Panc1 (cell line): ENCODE data around the gene CFHR5. TPM values are rescaled to one million over a fixed set of nuclear protein-coding genes. Genes with fewer than 3 reads are reported as not detected.
"Not testable (repeated sequence)": the region's sequence is repeated elsewhere in the genome, so short reads cannot be mapped to it uniquely, and the experiment has no call there.

Experiments used
- ATAC-seq: fragments of 200-7000 bp; cut with Tn5 transposase; 2 replicates; pipeline ENCODE4 v1.9.1; 2020; ENCODE audit warnings: mild to moderate bottlenecking, moderate library complexity
- BruUV-seq: library from RNA; stranded (reverse); fragments of 400-500 nt; replicated peaks from 2 replicates; lab custom pipeline; 2021; lab: Mats Ljungman, UMichigan
- CTCF ChIA-PET: fragments of 300-600 bp; sonication (Branson Sonifier 250); formaldehyde crosslinking; loops from one replicate; lab custom pipeline; 2022; ENCODE audit warnings: antibody characterized with exemption; lab: Charles Lee
- POLR2A ChIA-PET: fragments of 300-600 bp; sonication (Branson Sonifier 250); formaldehyde crosslinking; loops from one replicate; lab custom pipeline; 2022; ENCODE audit warnings: antibody characterized with exemption; lab: Charles Lee
- DNase-seq: peaks from one replicate; pipeline ENCODE4 v3.0.0-alpha.2; 2010; ENCODE audit warnings: low read depth, low spot score
- H3K27ac ChIP-seq: 2 replicates; pipeline ENCODE4 v1.5.1; 2011; ENCODE audit warnings: mild to moderate bottlenecking, low read length, inconsistent platforms
- H3K27me3 ChIP-seq: fragments of 200-500 bp; sonication (Bioruptor generic); 2 replicates; pipeline ENCODE4 v1.6.0; 2014; ENCODE audit warnings: low read length, inconsistent platforms; ENCODE audit not compliant: control insufficient read depth, insufficient read depth
- H3K36me3 ChIP-seq: fragments of 200-500 bp; sonication (Bioruptor generic); 2 replicates; pipeline ENCODE4 v1.5.1; 2014; ENCODE audit warnings: inconsistent platforms, mild to moderate bottlenecking, low read length, moderate library complexity; ENCODE audit not compliant: control insufficient read depth, insufficient read depth
- H3K4me1 ChIP-seq: 2 replicates; pipeline ENCODE4 v1.5.1; 2011; ENCODE audit warnings: inconsistent platforms, mild to moderate bottlenecking, low read length, moderate library complexity; ENCODE audit not compliant: control insufficient read depth, insufficient read depth
- H3K4me3 ChIP-seq, 2 experiments: 2 replicates each; pipeline ENCODE4 v1.5.1; 2011 to 2012; ENCODE audit warnings: low read depth in 2 of 2, low read length in 2 of 2, mild to moderate bottlenecking in 2 of 2, inconsistent platforms in 1 of 2, moderate library complexity in 1 of 2
- H3K9me3 ChIP-seq: fragments of 200-500 bp; sonication (Bioruptor generic); 2 replicates; pipeline ENCODE4 v1.5.1; 2014; ENCODE audit warnings: low read depth, mild to moderate bottlenecking, inconsistent platforms, low read length, moderate library complexity; ENCODE audit not compliant: control insufficient read depth, insufficient read depth
- POLR2AphosphoS5 ChIP-seq: IDR thresholded peaks from 2 replicates; pipeline ENCODE4 v1.6.1; 2012; ENCODE audit warnings: mild to moderate bottlenecking, low read depth, low read length, moderate library complexity
- SIN3A ChIP-seq: IDR thresholded peaks from 2 replicates; pipeline ENCODE4 v1.6.1; 2012; ENCODE audit warnings: low read depth, mild to moderate bottlenecking, low read length, moderate library complexity, borderline replicate concordance; ENCODE audit not compliant: insufficient read depth
- TCF7L2 ChIP-seq: IDR thresholded peaks from 2 replicates; pipeline ENCODE4 v1.6.1; 2011; ENCODE audit warnings: mild to moderate bottlenecking, low read depth, low read length, inconsistent platforms
- in situ Hi-C: cut with HindIII; loops from 2 replicates; pipeline ENCODE4 v1.10.0; 2016; ENCODE audit warnings: low sequenced_read_pairs, low pct_unique_long_range_greater_than_20kb
- intact Hi-C: fragments of 100-400 bp; cut with micrococcal nuclease; formaldehyde crosslinking; loops from one replicate; pipeline ENCODE4 v1.10.0; 2022; ENCODE audit not compliant: unreplicated experiment
- total RNA-seq: library from RNA; stranded (reverse); gene quantifications from one replicate; pipeline ENCODE4 v1.2.1, GENCODE V29; 2021; ENCODE audit not compliant: unreplicated experiment
- TF ChIP-seq, protein P1 (sequence below): fragments of 450-650 bp; IDR thresholded peaks from 2 replicates; pipeline ENCODE4 v1.5.1; 2017; ENCODE audit warnings: mild to moderate bottlenecking
- TF ChIP-seq, protein P2 (sequence below), 2 experiments: IDR thresholded peaks; 2 replicates each; pipeline ENCODE4 v1.6.1; 2011 to 2012; ENCODE audit warnings: low read depth in 2 of 2, control low read depth in 1 of 2, low read length in 1 of 2, mild to moderate bottlenecking in 1 of 2, moderate library complexity in 1 of 2; ENCODE audit not compliant: insufficient read depth in 1 of 2

CFHR5 gene
- total RNA-seq, 1 experiment from 2014 or later, result not detected

GRCh38 chr1:197027359-197027758 is 50.0 kb downstream of the CFHR5 start:
- H3K36me3 ChIP-seq, result no peaks in the 10 kb centered on the region; the same call in 1 of the 2 replicates
- TF ChIP-seq, protein P1, sequence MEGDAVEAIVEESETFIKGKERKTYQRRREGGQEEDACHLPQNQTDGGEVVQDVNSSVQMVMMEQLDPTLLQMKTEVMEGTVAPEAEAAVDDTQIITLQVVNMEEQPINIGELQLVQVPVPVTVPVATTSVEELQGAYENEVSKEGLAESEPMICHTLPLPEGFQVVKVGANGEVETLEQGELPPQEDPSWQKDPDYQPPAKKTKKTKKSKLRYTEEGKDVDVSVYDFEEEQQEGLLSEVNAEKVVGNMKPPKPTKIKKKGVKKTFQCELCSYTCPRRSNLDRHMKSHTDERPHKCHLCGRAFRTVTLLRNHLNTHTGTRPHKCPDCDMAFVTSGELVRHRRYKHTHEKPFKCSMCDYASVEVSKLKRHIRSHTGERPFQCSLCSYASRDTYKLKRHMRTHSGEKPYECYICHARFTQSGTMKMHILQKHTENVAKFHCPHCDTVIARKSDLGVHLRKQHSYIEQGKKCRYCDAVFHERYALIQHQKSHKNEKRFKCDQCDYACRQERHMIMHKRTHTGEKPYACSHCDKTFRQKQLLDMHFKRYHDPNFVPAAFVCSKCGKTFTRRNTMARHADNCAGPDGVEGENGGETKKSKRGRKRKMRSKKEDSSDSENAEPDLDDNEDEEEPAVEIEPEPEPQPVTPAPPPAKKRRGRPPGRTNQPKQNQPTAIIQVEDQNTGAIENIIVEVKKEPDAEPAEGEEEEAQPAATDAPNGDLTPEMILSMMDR, result no peak
- TF ChIP-seq SIN3A (no peak), TCF7L2 (no peak), POLR2AphosphoS5 (no peak)
- TF ChIP-seq, protein P2, sequence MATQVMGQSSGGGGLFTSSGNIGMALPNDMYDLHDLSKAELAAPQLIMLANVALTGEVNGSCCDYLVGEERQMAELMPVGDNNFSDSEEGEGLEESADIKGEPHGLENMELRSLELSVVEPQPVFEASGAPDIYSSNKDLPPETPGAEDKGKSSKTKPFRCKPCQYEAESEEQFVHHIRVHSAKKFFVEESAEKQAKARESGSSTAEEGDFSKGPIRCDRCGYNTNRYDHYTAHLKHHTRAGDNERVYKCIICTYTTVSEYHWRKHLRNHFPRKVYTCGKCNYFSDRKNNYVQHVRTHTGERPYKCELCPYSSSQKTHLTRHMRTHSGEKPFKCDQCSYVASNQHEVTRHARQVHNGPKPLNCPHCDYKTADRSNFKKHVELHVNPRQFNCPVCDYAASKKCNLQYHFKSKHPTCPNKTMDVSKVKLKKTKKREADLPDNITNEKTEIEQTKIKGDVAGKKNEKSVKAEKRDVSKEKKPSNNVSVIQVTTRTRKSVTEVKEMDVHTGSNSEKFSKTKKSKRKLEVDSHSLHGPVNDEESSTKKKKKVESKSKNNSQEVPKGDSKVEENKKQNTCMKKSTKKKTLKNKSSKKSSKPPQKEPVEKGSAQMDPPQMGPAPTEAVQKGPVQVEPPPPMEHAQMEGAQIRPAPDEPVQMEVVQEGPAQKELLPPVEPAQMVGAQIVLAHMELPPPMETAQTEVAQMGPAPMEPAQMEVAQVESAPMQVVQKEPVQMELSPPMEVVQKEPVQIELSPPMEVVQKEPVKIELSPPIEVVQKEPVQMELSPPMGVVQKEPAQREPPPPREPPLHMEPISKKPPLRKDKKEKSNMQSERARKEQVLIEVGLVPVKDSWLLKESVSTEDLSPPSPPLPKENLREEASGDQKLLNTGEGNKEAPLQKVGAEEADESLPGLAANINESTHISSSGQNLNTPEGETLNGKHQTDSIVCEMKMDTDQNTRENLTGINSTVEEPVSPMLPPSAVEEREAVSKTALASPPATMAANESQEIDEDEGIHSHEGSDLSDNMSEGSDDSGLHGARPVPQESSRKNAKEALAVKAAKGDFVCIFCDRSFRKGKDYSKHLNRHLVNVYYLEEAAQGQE (IDR thresholded peaks at IDR 0.05; ENCODE audit: insufficient read depth in 1 of 2, low read depth in 2 of 2, low read length in 1 of 2), result no peak
- no peaks in the 10 kb centered on the region for H3K27me3 ChIP-seq
- POLR2A ChIA-PET, result interaction anchor here (0.7 kb wide), 1 partner anchor 27 kb away, joined by 5 read pairs; no protein-coding TSS in a partner anchor
- no TSS peak for BruUV-seq
- in situ Hi-C loops, result no loop called here
- no peak overlapping the region for H3K4me3 ChIP-seq
- H3K9me3 ChIP-seq, result no peaks in the 10 kb centered on the region
- CTCF ChIA-PET, result no interaction called here
- intact Hi-C loops, result no loop called here
- H3K4me1 ChIP-seq, result no peaks in the 10 kb centered on the region
- no peak for DNase-seq
- ATAC-seq, result no peak
- no peak overlapping the region for H3K27ac ChIP-seq

- no peak for DNase-seq
- TF ChIP-seq, protein P1, result no peak
- TF ChIP-seq TCF7L2 (no peak), SIN3A (no peak)
- Histone ChIP-seq H3K4me3 (no peak overlapping the region), H3K27me3 (no peaks in the 10 kb centered on the region), H3K4me1 (no peaks in the 10 kb centered on the region), H3K9me3 (no peaks in the 10 kb centered on the region), H3K36me3 (no peaks in the 10 kb centered on the region; the same call in 1 of the 2 replicates), H3K27ac (no peak overlapping the region)
- ATAC-seq, result no peak
- POLR2A ChIA-PET, result no interaction called here
- BruUV-seq, result no TSS peak
- CTCF ChIA-PET, result no interaction called here
- in situ Hi-C loops (no loop called here), intact Hi-C loops (no loop called here)
Observed at GRCh38 chr1:197029749-197030148, 52.4 kb downstream of the CFHR5 start.

DNA sequence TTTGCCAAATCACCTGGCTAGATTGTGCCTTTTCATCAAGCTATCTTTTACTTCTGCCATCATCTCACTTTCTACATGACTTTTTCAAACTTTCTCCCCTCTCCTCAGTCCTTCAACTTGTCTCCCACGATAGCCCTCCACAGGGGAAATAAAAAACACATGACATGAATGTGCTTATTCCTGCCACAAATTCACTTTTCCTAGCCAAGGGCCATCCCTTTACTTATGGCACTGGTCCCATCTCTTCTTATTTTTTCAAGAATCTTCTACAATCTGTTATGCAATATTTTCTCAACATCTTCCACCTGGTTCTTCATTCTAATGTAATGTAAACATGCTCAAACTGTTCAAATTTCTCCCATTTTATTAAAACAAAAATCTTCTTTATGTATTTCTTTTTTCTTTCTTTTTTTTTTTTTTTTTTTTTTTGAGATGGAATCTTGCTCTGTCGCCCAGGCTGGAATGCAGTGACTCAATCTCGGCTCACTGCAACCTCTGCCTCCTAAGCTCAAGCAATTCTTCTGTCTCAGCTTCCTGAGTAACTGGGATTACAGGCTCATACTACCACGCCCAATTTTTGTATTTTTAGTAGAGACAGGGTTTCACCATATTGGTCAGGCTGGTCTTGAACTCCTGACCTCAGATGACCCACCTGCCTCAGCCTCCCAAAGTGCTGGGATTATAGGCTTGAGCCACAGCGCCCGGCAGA is 57.4 kb downstream of the CFHR5 start:
- POLR2A ChIA-PET, ATAC-seq, BruUV-seq, H3K27me3 ChIP-seq, intact Hi-C loops, in situ Hi-C loops, H3K27ac ChIP-seq, CTCF ChIA-PET, H3K36me3 ChIP-seq, H3K4me3 ChIP-seq, H3K4me1 ChIP-seq, H3K9me3 ChIP-seq, DNase-seq: not testable (repeated sequence)
